CD4-positive, alpha-beta memory T cell (primary cell): Measurements from ENCODE around the gene C19orf73. TPM values are rescaled to one million over a fixed set of nuclear protein-coding genes. Genes with fewer than 3 reads are reported as not detected.

Experiments used
- CTCF ChIA-PET: fragments of 350-600 bp; sonication (Branson Sonifier 250); formaldehyde crosslinking; loops from one replicate; lab custom pipeline; 2021; ENCODE audit warnings: inconsistent platforms; ENCODE audit not compliant: partially characterized antibody; lab: Charles Lee
- POLR2A ChIA-PET: fragments of 350-600 bp; sonication (Branson Sonifier 250); formaldehyde crosslinking; loops from one replicate; lab custom pipeline; 2021; ENCODE audit not compliant: partially characterized antibody; lab: Charles Lee
- DNase-seq, 5 donors: peaks; one replicate each; pipeline versions ENCODE4 v3.0.0 to v3.0.0-alpha.2; 2020 to 2022; ENCODE audit warnings: mixed read lengths in 1 of 5
- H3K27ac ChIP-seq: one replicate; pipeline ENCODE4 v1.7.0; 2013; ENCODE audit warnings: low read depth, low read length
- H3K27me3 ChIP-seq: 2 replicates; pipeline ENCODE4 v1.7.0; 2013; ENCODE audit warnings: mild to moderate bottlenecking, low read length, moderate library complexity; ENCODE audit not compliant: insufficient read depth
- H3K36me3 ChIP-seq: 2 replicates; pipeline ENCODE4 v1.7.0; 2013; ENCODE audit warnings: mild to moderate bottlenecking, low read length, moderate library complexity; ENCODE audit not compliant: insufficient read depth
- H3K4me1 ChIP-seq: 2 replicates; pipeline ENCODE4 v1.7.0; 2013; ENCODE audit warnings: mild to moderate bottlenecking, low read length, moderate library complexity; ENCODE audit not compliant: insufficient read depth
- H3K4me3 ChIP-seq, 2 donors: one replicate each; pipeline ENCODE4 v1.7.0; 2013; ENCODE audit warnings: low read length in 2 of 2, mild to moderate bottlenecking in 1 of 2
- H3K9me3 ChIP-seq, 2 donors: one replicate each; pipeline ENCODE4 v1.7.0; 2013; ENCODE audit warnings: low read length in 2 of 2, control low read depth in 1 of 2; ENCODE audit not compliant: control insufficient read depth in 1 of 2
- H3K27ac Mint-ChIP-seq, 7 donors: one replicate each; pipeline ENCODE4 v1.8.0; 2020 to 2021; ENCODE audit warnings: mixed read lengths in 7 of 7, mild to moderate bottlenecking in 6 of 7, inconsistent platforms in 3 of 7, moderate library complexity in 3 of 7
- H3K27me3 Mint-ChIP-seq, 2 donors: one replicate each; pipeline ENCODE4 v1.8.0; 2020 to 2021; ENCODE audit warnings: mixed read lengths in 2 of 2
- H3K36me3 Mint-ChIP-seq, 2 donors: one replicate each; pipeline ENCODE4 v1.8.0; 2020 to 2021; ENCODE audit warnings: mixed read lengths in 2 of 2, inconsistent platforms in 1 of 2, mild to moderate bottlenecking in 1 of 2
- H3K4me1 Mint-ChIP-seq, 4 donors: one replicate each; pipeline ENCODE4 v1.8.0; 2020 to 2021; ENCODE audit warnings: mixed read lengths in 4 of 4, mild to moderate bottlenecking in 1 of 4
- H3K4me3 Mint-ChIP-seq, 8 donors: one replicate each; pipeline ENCODE4 v1.8.0; 2020 to 2021; ENCODE audit warnings: mixed read lengths in 8 of 8, mild to moderate bottlenecking in 7 of 8, moderate library complexity in 6 of 8, inconsistent platforms in 3 of 8
- H3K9me3 Mint-ChIP-seq, 8 donors: one replicate each; pipeline ENCODE4 v1.8.0; 2020 to 2021; ENCODE audit warnings: mixed read lengths in 8 of 8, mild to moderate bottlenecking in 5 of 8, inconsistent platforms in 3 of 8, moderate library complexity in 1 of 8
- intact Hi-C: fragments of 100-400 bp; cut with micrococcal nuclease; formaldehyde crosslinking; loops from one replicate; pipeline ENCODE4 v1.15.1; 2023
- polyA plus RNA-seq, 2 donors: library from polyadenylated mRNA; unstranded; fragments of 300-500 nt; fragmentation: Illumina TruSeq; gene quantifications; one replicate each; pipeline ENCODE4 v1.2.3, GENCODE V29; 2021
- total RNA-seq, 2 experiments: library from RNA; stranded (reverse); gene quantifications; one replicate each; pipeline ENCODE4 v1.2.3, GENCODE V29; 2021

The C19orf73 gene, protein sequence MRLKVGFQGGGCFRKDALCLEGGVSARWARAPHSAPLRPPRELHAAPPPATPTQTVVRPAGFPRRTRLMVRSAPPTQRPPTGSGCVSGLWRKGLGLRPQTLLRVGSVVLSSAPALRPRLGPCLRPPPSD
- total RNA-seq (1 to 10 TPM; 1.7 to 1.9 TPM), polyA plus RNA-seq (1 to 10 TPM; 1.9 to 3.7 TPM)

DNA sequence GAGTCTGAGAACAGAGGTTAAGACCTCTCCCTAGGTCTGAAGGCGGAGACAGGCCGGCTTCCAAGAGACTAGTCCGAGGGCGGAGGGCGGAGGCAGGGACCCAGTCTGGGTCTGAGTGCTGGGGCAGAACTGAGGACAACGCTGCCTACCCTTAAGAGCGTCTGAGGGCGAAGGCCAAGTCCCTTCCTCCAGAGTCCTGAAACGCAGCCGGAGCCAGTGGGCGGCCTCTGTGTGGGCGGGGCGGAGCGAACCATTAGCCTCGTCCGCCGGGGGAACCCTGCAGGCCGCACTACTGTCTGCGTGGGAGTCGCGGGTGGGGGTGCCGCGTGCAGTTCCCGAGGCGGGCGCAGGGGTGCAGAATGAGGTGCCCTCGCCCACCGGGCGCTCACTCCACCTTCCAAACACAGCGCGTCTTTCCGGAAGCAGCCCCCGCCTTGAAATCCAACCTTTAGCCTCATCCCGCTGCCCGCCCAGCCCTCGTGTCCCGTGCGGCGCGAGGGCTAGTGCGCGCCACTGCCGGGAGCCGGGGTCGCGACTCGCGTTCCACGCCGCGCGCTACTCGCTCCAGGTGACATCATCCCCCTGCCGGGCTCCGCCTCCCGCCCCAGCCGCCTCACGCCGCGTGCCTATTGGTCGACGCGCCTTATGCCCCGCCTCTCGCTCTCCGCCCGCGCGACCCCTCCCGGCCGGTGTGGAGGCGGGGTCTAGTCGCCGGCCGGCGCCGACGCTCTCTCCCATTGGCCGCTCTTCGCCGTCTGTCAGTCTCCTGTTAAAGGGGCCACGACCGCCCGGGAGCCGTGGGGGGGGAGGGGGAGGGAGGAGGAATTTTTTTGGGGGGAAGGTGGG is at the start of gene C19orf73:
Gene C19orf73 (minus strand): TSS at position 579 of the 846 bp plus-strand sequence. CDS start 121 bp downstream, at position 458.
- peak within 1 kb of the TSS; percentile 83 to 93 (median 88) for H3K4me3 Mint-ChIP-seq
- CTCF ChIA-PET: interaction anchor here (0.6 to 2.9 kb wide), 4 partner anchors 8 to 1354 kb away, joined by 3 to 11 read pairs (median 6); no protein-coding TSS in a partner anchor
- peaks cover 31% of the 10 kb centered on the region for H3K4me1 ChIP-seq
- H3K36me3 ChIP-seq: no peaks in the 10 kb centered on the region
- peaks cover 0 to 3% (median 0%) of the 10 kb centered on the region in 8 donors for H3K9me3 Mint-ChIP-seq
- DNase-seq: peak; percentile 94 to 98 (median 97)
- H3K9me3 ChIP-seq: no peaks in the 10 kb centered on the region
- no peaks in the 10 kb centered on the region for H3K27me3 ChIP-seq
- H3K4me3 ChIP-seq: peak within 1 kb of the TSS; percentile 73 to 78
- H3K4me1 Mint-ChIP-seq: peaks cover 22 to 42% (median 36%) of the 10 kb centered on the region in 4 donors
- intact Hi-C loops: loop anchor here (1.0 to 5.0 kb wide), 4 partner anchors 10 to 334 kb away; partner anchors contain the start of genes ALDH16A1, GYS1, PIH1D1 and RUVBL2
- H3K27me3 Mint-ChIP-seq: no peaks in the 10 kb centered on the region
- H3K27ac ChIP-seq: peak within 1 kb of the TSS; percentile 79
- H3K36me3 Mint-ChIP-seq: peaks cover 0 to 2% of the 10 kb centered on the region in 2 donors
- POLR2A ChIA-PET: interaction anchor here (1.5 to 3.0 kb wide), 3 partner anchors 9 to 31 kb away, joined by 8 to 9 read pairs (median 9); no protein-coding TSS in a partner anchor
- H3K27ac Mint-ChIP-seq: peak within 1 kb of the TSS; percentile 90 to 96 (median 94)

DNA sequence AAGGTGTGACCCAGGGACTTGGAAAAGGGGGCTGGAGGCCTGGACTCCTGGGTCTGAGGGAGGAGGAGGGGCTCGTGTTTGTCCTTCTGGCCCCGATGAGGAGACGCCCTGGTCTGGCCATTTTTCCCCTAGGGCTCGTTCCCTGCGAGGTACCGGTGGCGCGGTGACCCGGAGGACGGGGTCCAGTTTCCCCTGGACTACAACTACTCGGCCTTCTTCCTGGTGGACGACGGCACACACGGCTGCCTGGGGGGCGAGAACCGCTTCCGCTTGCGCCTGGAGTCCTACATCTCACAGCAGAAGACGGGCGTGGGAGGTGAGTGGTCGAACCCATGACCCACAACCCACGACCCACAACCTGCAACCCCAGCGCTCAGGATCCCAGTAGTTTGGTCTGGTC is 49.5 kb upstream of the C19orf73 start:
- Mint-ChIP-seq H3K27ac (no peak overlapping the region), H3K9me3 (peaks cover 0 to 2% (median 0%) of the 10 kb centered on the region in 8 donors), H3K27me3 (peaks cover 5 to 13% of the 10 kb centered on the region in 2 donors), H3K36me3 (no peaks in the 10 kb centered on the region), H3K4me3 (no peak overlapping the region), H3K4me1 (no peaks in the 10 kb centered on the region)
- no peak for DNase-seq
- POLR2A ChIA-PET: no interaction called here
- H3K4me3 ChIP-seq: no peak overlapping the region
- H3K4me1 ChIP-seq: no peaks in the 10 kb centered on the region
- no peak overlapping the region for H3K27ac ChIP-seq
- no peaks in the 10 kb centered on the region for H3K27me3 ChIP-seq
- H3K36me3 ChIP-seq: no peaks in the 10 kb centered on the region
- CTCF ChIA-PET: no interaction called here
- no peaks in the 10 kb centered on the region for H3K9me3 ChIP-seq
- intact Hi-C loops: no loop called here

DNA sequence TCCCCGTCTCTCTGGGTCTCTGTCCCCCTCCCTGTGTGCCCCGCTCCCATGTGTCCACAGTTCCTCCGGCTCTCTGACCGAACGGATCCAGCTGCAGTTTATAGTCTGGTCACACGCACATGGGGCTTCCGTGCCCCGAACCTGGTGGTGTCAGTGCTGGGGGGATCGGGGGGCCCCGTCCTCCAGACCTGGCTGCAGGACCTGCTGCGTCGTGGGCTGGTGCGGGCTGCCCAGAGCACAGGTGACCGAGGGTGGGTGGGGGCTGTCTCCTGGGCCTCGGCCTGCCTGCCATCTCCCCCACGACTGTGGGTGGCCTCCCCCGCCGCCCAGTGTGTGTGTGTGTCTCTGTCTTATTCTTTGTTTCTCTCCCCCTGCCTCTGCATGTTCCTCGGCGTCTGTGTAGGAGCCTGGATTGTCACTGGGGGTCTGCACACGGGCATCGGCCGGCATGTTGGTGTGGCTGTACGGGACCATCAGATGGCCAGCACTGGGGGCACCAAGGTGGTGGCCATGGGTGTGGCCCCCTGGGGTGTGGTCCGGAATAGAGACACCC is 49.0 kb upstream of the C19orf73 start:
- POLR2A ChIA-PET: no interaction called here
- Mint-ChIP-seq H3K27ac (no peak overlapping the region), H3K9me3 (peaks cover 0 to 2% (median 0%) of the 10 kb centered on the region in 8 donors), H3K4me1 (no peaks in the 10 kb centered on the region), H3K4me3 (peak overlapping the region in 1 of 8 donors; percentile 26), H3K36me3 (no peaks in the 10 kb centered on the region), H3K27me3 (peaks cover 5 to 13% of the 10 kb centered on the region in 2 donors)
- Histone ChIP-seq H3K4me1 (no peaks in the 10 kb centered on the region), H3K36me3 (no peaks in the 10 kb centered on the region), H3K9me3 (no peaks in the 10 kb centered on the region), H3K27ac (no peak overlapping the region), H3K4me3 (no peak overlapping the region), H3K27me3 (no peaks in the 10 kb centered on the region)
- intact Hi-C loops: no loop called here
- DNase-seq: no peak
- CTCF ChIA-PET: no interaction called here

DNA sequence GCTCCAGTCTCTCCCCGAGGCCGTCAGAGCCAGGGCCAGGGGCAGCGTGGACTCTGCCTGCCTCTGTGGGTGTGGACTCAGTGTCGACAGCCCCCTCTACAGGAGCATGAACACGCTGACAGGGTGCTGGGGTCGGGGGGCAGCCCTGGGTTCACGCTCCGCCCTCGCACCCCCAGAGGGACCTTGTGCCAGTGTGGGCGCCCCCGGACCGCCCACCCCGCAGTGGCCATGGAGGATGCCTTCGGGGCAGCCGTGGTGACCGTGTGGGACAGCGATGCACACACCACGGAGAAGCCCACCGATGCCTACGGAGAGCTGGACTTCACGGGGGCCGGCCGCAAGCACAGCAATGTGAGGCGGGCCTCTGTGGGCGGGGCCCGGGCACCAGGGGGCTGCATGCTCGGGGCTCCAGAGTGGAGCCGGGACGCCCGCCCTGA is 46.9 kb upstream of the C19orf73 start:
- peaks cover 11 to 15% of the 10 kb centered on the region in 2 donors for H3K27me3 Mint-ChIP-seq
- no peaks in the 10 kb centered on the region for H3K36me3 ChIP-seq
- intact Hi-C loops: no loop called here
- no peaks in the 10 kb centered on the region for H3K27me3 ChIP-seq
- no peak overlapping the region for H3K4me3 Mint-ChIP-seq
- no peaks in the 10 kb centered on the region for H3K4me1 Mint-ChIP-seq
- no peak for DNase-seq
- H3K36me3 Mint-ChIP-seq: no peaks in the 10 kb centered on the region
- H3K27ac ChIP-seq: no peak overlapping the region
- ChIA-PET CTCF (no interaction called here), POLR2A (no interaction called here)
- no peaks in the 10 kb centered on the region for H3K4me1 ChIP-seq
- peaks cover 0 to 2% (median 0%) of the 10 kb centered on the region in 8 donors for H3K9me3 Mint-ChIP-seq
- no peak overlapping the region for H3K4me3 ChIP-seq
- no peaks in the 10 kb centered on the region for H3K9me3 ChIP-seq
- H3K27ac Mint-ChIP-seq: no peak overlapping the region

DNA sequence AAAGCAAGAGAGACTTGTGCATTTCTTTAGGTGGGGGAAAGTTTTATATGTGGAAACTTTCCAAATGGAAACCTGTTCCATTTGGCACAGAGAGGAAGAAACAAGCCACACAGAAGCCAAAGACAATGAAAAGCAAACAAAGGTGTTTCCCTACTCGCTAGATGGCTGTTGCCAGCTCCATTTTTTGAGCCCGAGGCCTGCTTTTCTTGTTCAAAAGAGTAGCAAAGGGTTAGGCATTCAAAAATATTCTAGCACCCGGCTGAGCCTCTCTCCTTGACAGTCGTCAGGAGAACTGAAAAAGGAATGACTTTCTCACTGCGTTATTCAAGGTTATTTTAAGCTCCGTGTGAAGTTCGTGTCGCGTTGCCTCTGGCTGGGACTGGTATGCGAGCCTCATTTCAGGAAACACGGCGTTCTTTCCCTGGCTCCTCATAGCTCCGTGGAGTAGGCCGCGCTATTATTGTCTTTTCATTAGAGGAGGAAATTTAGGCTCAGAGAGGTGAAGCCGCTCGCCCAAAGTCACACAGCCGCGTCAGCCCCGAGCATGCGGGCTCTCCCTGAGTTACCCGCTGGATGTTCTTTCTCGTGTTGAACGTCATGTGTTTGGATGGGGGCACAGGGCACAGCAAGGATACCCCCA is 46.3 kb upstream of the C19orf73 start:
- Mint-ChIP-seq H3K27ac (no peak overlapping the region), H3K27me3 (peaks cover 13 to 19% of the 10 kb centered on the region in 2 donors), H3K4me1 (no peaks in the 10 kb centered on the region), H3K36me3 (no peaks in the 10 kb centered on the region), H3K9me3 (no peaks in the 10 kb centered on the region), H3K4me3 (no peak overlapping the region)
- intact Hi-C loops: no loop called here
- no peaks in the 10 kb centered on the region for H3K4me1 ChIP-seq
- CTCF ChIA-PET: no interaction called here
- POLR2A ChIA-PET: interaction anchor here (0.5 kb wide), 1 partner anchor 310 kb away, joined by 4 read pairs; no protein-coding TSS in a partner anchor
- H3K27me3 ChIP-seq: no peaks in the 10 kb centered on the region
- H3K4me3 ChIP-seq: no peak overlapping the region
- H3K9me3 ChIP-seq: no peaks in the 10 kb centered on the region
- no peak for DNase-seq
- no peaks in the 10 kb centered on the region for H3K36me3 ChIP-seq
- no peak overlapping the region for H3K27ac ChIP-seq

DNA sequence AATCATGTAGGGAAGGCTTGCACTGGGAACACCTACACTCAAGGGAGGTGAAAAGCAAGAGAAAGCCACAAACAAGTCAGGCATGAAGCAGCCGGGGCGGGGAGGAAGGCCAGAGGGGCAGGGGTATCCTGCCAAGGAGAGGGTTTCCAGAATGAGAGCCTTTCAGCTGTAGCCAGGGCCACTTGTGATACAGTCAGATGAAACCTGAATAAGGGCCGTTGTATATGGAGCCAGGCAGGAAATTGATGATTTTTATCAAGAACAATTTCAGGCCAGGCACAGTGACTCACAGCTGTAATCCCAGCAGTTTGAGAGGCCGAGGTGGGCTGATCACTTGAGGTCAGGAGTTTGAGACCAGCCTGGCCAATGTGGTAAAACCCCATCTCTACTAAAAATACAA is 43.0 kb upstream of the C19orf73 start:
- H3K9me3 ChIP-seq: no peaks in the 10 kb centered on the region
- ChIA-PET POLR2A (no interaction called here), CTCF (no interaction called here)
- Mint-ChIP-seq H3K9me3 (no peaks in the 10 kb centered on the region), H3K4me1 (peaks cover 4 to 8% (median 6%) of the 10 kb centered on the region in 4 donors), H3K4me3 (no peak overlapping the region), H3K36me3 (no peaks in the 10 kb centered on the region), H3K27me3 (peaks cover 30 to 32% of the 10 kb centered on the region in 2 donors), H3K27ac (no peak overlapping the region)
- no peak for DNase-seq
- H3K36me3 ChIP-seq: no peaks in the 10 kb centered on the region
- H3K4me3 ChIP-seq: no peak overlapping the region
- H3K27me3 ChIP-seq: peaks cover 5% of the 10 kb centered on the region
- no peak overlapping the region for H3K27ac ChIP-seq
- intact Hi-C loops: no loop called here
- H3K4me1 ChIP-seq: peaks cover 10% of the 10 kb centered on the region
